HG03064 (cell line): ENCODE results near the gene ITPRID1.
A peak's percentile ranks its signal among the peaks of the same experiment; 100 is the strongest.
"Not testable (repeated sequence)": the region's sequence is repeated elsewhere in the genome, so short reads cannot be mapped to it uniquely, and the experiment has no call there.

ENCODE experiments used
- ATAC-seq: cut with Tn5 transposase; IDR thresholded peaks from one replicate; pipeline ENCODE4 v1.9.1; 2021; ENCODE audit warnings: low read depth; ENCODE audit not compliant: unreplicated experiment

The ITPRID1 gene

GRCh38 chr7:31513790-31514189 lies at the start of gene ITPRID1:
ITPRID1 (plus strand) TSS chr7:31514090; CDS start chr7:31553025, 38,935 bp downstream.
- no peak for ATAC-seq

GRCh38 chr7:31464601-31465000 lies 49.3 kb upstream of the ITPRID1 start:
- ATAC-seq: no peak

- ATAC-seq: no peak
Observed at GRCh38 chr7:31465285-31465684, 48.6 kb upstream of the ITPRID1 start.

GRCh38 chr7:31466036-31466435 lies 47.9 kb upstream of the ITPRID1 start:
- ATAC-seq: no peak

- not testable (repeated sequence) for ATAC-seq
Observed at GRCh38 chr7:31470883-31471282, 43.0 kb upstream of the ITPRID1 start.

- ATAC-seq: no peak
Observed at GRCh38 chr7:31475368-31475767, 38.5 kb upstream of the ITPRID1 start.

- ATAC-seq: no peak
Observed at GRCh38 chr7:31476073-31476745, 37.7 kb upstream of the ITPRID1 start.

- no peak for ATAC-seq
Observed at GRCh38 chr7:31476941-31477677, 36.8 kb upstream of the ITPRID1 start.

GRCh38 chr7:31478018-31478417 lies 35.9 kb upstream of the ITPRID1 start:
- ATAC-seq: no peak

- peak; percentile 90 for ATAC-seq
Observed at GRCh38 chr7:31478721-31479120, 35.2 kb upstream of the ITPRID1 start.

GRCh38 chr7:31487071-31487470 lies 26.8 kb upstream of the ITPRID1 start:
- no peak for ATAC-seq

- ATAC-seq: no peak
Observed at GRCh38 chr7:31487476-31487875, 26.4 kb upstream of the ITPRID1 start.

- no peak for ATAC-seq
Observed at GRCh38 chr7:31488562-31489203, 25.2 kb upstream of the ITPRID1 start.

GRCh38 chr7:31490796-31491314 lies 23.0 kb upstream of the ITPRID1 start:
- ATAC-seq: no peak

- ATAC-seq: no peak
Observed at GRCh38 chr7:31492086-31492485, 21.8 kb upstream of the ITPRID1 start.

GRCh38 chr7:31493714-31494181 lies 20.1 kb upstream of the ITPRID1 start:
- no peak for ATAC-seq

GRCh38 chr7:31494421-31494820 lies 19.5 kb upstream of the ITPRID1 start:
- no peak for ATAC-seq

GRCh38 chr7:31495653-31496052 lies 18.2 kb upstream of the ITPRID1 start:
- no peak for ATAC-seq

GRCh38 chr7:31497516-31497915 lies 16.4 kb upstream of the ITPRID1 start:
- no peak for ATAC-seq

- ATAC-seq: no peak
Observed at GRCh38 chr7:31500656-31501055, 13.2 kb upstream of the ITPRID1 start.

- ATAC-seq: no peak
Observed at GRCh38 chr7:31508823-31509222, 5.1 kb upstream of the ITPRID1 start.
